NCI-H2081 treated with DMSO at 0.1 percent for 48 hours (cell line): Measurements from ENCODE around the gene OR6N2.

Source experiments
- DNase-seq: peaks from one replicate; lab custom pipeline; 2025; lab: John Stamatoyannopoulos, UW

The OR6N2 gene

GRCh38 chr1:158752155-158752712 lies 28.8 kb downstream of the OR6N2 start:
- no peak for DNase-seq

- DNase-seq = no peak
Measured at GRCh38 chr1:158735848-158736247, 45.2 kb downstream of the OR6N2 start.

DNA sequence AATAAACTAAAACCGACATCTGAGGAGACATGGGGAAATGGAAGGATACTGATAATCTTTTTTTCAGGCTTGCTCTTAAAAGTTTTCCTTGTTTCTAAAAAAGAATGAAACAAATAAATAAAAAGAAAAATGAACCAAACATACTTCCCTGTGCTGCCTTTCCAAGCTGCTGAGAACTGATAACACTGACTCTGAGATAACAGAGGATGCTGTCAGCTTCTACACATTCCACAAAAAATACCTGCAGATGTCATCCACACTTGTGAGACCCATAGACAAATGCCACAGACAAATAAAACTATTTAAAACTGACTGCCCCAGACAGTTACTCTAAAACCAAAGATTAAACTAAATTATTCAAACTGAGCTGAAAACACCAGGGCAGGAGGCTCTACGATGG lies 48.5 kb downstream of the OR6N2 start:
- DNase-seq = no peak

GRCh38 chr1:158731707-158732106 lies 49.3 kb downstream of the OR6N2 start:
- DNase-seq = no peak

DNA sequence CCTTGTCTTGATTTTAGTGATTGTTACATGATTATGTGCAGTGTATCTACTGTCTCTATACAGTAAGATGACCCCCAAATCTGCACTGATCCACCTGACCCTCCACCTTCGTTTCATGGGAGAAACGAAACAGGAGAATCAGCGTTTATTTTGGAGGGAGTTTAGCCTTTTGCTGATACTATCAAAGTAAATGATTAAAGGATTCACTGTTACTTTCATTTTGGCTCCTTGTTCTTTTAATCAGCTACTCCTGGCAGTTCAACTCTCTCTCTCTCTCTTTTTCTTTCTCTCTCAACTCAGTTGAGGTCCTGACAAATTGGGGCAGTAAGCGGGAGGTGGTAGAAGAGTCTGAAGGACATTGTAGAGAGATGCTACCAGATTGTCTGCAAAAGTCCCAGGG lies 50.6 kb downstream of the OR6N2 start:
- DNase-seq = no peak

- no peak for DNase-seq
Measured at GRCh38 chr1:158728510-158729225, 52.3 kb downstream of the OR6N2 start.

- no peak for DNase-seq
Measured at GRCh38 chr1:158724442-158724841, 56.6 kb downstream of the OR6N2 start.
